SU-DHL-6 (cell line): ENCODE results near the gene CLDN1.

ENCODE experiments used
- H2AFZ ChIP-seq: fragments of 200-600 bp; sonication (generic); 2 replicates; pipeline ENCODE4 v1.6.1; 2014; ENCODE audit warnings: low read depth, mild to moderate bottlenecking, moderate library complexity, mixed read lengths, antibody characterized with exemption, low read length; ENCODE audit not compliant: severe bottlenecking
- H3F3A ChIP-seq: fragments of 200-600 bp; shearing (Covaris generic); 2 replicates; pipeline ENCODE4 v1.6.0; 2016; ENCODE audit warnings: antibody characterized with exemption, mild to moderate bottlenecking; ENCODE audit not compliant: insufficient read depth
- H3K27ac ChIP-seq: fragments of 200-600 bp; sonication (generic); 2 replicates; pipeline ENCODE4 v1.5.1; 2016; ENCODE audit warnings: low read depth, mild to moderate bottlenecking, low read length, moderate library complexity, mixed read lengths
- H3K27me3 ChIP-seq: fragments of 200-600 bp; sonication (generic), shearing (Covaris generic); 2 replicates; pipeline ENCODE4 v1.6.0; 2014; ENCODE audit warnings: mild to moderate bottlenecking, low read length
- H3K36me3 ChIP-seq: fragments of 200-600 bp; sonication (generic); 2 replicates; pipeline ENCODE4 v1.6.1; 2014; ENCODE audit warnings: mild to moderate bottlenecking, low read length, mixed read lengths
- H3K4me2 ChIP-seq: fragments of 300-600, 200-600 bp; shearing (Covaris generic), sonication (generic); 2 replicates; pipeline ENCODE4 v1.6.0; 2014; ENCODE audit warnings: low read length, low read depth, mild to moderate bottlenecking; ENCODE audit not compliant: poor library complexity, severe bottlenecking
- H3K4me3 ChIP-seq: fragments of 200-600 bp; sonication (generic); 2 replicates; pipeline ENCODE4 v1.5.1; 2014; ENCODE audit warnings: antibody characterized with exemption, low read length, mild to moderate bottlenecking, mixed read lengths; ENCODE audit not compliant: insufficient read depth, poor library complexity, severe bottlenecking
- H3K79me2 ChIP-seq: fragments of 200-600 bp; sonication (generic); 2 replicates; pipeline ENCODE4 v1.6.1; 2014; ENCODE audit warnings: mild to moderate bottlenecking, low read length, moderate library complexity; ENCODE audit not compliant: insufficient read depth
- H3K9ac ChIP-seq: fragments of 200-600 bp; sonication (generic); 2 replicates; pipeline ENCODE4 v1.7.0; 2014; ENCODE audit warnings: mild to moderate bottlenecking, low read length
- H3K9me2 ChIP-seq: fragments of 200-600 bp; sonication (generic); replicated peaks from 2 replicates; pipeline ENCODE4 v1.6.1; 2014; ENCODE audit warnings: low read length; ENCODE audit not compliant: insufficient read depth
- H3K9me3 ChIP-seq: fragments of 200-600 bp; sonication (generic); 2 replicates; pipeline ENCODE4 v1.6.1; 2014; ENCODE audit warnings: low read length, mixed read lengths; ENCODE audit not compliant: insufficient read depth
- H4K20me1 ChIP-seq: fragments of 200-600 bp; sonication (generic); 2 replicates; pipeline ENCODE4 v1.6.1; 2014; ENCODE audit warnings: low read depth, mild to moderate bottlenecking, antibody characterized with exemption, low read length, moderate library complexity, mixed read lengths
- EZH2phosphoT487 ChIP-seq: fragments of 200-600 bp; sonication (generic), shearing (Covaris generic); conservative IDR thresholded peaks from 2 replicates; pipeline ENCODE4 v1.6.1; 2018; ENCODE audit warnings: mild to moderate bottlenecking, antibody characterized with exemption, low read length, moderate library complexity, mixed read lengths
- TF ChIP-seq, protein P1 (sequence below): fragments of 200-600 bp; sonication (generic); IDR thresholded peaks from one replicate; pipeline ENCODE4 v1.5.1; 2017; ENCODE audit warnings: antibody characterized with exemption, mild to moderate bottlenecking, low read length, moderate library complexity; ENCODE audit not compliant: insufficient read depth, poor library complexity, severe bottlenecking

Gene CLDN1, protein sequence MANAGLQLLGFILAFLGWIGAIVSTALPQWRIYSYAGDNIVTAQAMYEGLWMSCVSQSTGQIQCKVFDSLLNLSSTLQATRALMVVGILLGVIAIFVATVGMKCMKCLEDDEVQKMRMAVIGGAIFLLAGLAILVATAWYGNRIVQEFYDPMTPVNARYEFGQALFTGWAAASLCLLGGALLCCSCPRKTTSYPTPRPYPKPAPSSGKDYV

DNA sequence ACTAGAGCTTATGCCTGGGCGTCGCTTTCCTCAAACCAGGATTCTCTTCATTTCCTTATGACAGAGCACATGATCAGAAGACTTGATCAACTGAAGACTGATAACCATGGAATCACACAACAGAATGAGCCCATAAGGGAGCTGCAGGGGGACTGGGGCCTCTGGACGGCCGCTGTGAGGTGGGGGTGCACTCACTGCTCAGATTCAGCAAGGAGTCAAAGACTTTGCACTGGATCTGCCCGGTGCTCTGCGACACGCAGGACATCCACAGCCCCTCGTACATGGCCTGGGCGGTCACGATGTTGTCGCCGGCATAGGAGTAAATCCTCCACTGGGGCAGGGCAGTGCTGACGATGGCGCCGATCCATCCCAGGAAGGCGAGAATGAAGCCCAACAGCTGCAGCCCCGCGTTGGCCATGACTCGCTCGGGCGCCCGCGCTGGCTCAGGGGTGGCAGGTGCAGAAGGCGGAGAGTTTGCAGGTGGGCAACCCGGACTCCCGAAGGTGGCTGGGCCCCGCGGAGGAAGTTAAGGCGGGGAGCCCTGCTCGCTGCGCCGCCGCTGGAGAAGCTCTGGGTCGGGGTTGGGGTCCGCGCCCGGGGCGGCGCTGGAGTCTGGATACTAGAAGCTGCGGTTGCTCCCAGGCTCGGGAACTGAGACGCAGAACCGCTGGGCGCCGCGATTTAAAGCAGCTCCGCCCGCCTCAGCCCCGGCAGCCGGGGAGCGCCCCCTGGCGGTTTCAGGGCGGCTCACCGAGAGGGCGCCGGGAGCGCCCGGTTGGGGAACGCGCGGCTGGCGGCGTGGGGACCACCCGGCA, at the start of gene CLDN1:
TSS of gene CLDN1 (minus strand) at position 658 of the 815 bp plus-strand sequence. CDS start at position 418, 240 bp downstream.
- no peak within 1 kb of the TSS for H3K27ac ChIP-seq
- no peaks in the 10 kb centered on the region for H3K9me2 ChIP-seq
- peak within 1 kb of the TSS; percentile 49 for H3K4me2 ChIP-seq
- H3K4me3 ChIP-seq, result peak within 1 kb of the TSS; percentile 32
- peak within 1 kb of the TSS; percentile 27 for H2AFZ ChIP-seq
- no peaks in the 10 kb centered on the region for H3K79me2 ChIP-seq
- no peaks in the 10 kb centered on the region for H3K9me3 ChIP-seq
- no peaks in the 10 kb centered on the region for H3K36me3 ChIP-seq
- TF ChIP-seq, protein P1, sequence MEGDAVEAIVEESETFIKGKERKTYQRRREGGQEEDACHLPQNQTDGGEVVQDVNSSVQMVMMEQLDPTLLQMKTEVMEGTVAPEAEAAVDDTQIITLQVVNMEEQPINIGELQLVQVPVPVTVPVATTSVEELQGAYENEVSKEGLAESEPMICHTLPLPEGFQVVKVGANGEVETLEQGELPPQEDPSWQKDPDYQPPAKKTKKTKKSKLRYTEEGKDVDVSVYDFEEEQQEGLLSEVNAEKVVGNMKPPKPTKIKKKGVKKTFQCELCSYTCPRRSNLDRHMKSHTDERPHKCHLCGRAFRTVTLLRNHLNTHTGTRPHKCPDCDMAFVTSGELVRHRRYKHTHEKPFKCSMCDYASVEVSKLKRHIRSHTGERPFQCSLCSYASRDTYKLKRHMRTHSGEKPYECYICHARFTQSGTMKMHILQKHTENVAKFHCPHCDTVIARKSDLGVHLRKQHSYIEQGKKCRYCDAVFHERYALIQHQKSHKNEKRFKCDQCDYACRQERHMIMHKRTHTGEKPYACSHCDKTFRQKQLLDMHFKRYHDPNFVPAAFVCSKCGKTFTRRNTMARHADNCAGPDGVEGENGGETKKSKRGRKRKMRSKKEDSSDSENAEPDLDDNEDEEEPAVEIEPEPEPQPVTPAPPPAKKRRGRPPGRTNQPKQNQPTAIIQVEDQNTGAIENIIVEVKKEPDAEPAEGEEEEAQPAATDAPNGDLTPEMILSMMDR, result peak; percentile 81
- TF ChIP-seq EZH2phosphoT487, result no peak
- no peaks in the 10 kb centered on the region for H3F3A ChIP-seq
- H3K27me3 ChIP-seq, result no peaks in the 10 kb centered on the region
- H3K9ac ChIP-seq, result no peak within 1 kb of the TSS
- H4K20me1 ChIP-seq, result no peaks in the 10 kb centered on the region

DNA sequence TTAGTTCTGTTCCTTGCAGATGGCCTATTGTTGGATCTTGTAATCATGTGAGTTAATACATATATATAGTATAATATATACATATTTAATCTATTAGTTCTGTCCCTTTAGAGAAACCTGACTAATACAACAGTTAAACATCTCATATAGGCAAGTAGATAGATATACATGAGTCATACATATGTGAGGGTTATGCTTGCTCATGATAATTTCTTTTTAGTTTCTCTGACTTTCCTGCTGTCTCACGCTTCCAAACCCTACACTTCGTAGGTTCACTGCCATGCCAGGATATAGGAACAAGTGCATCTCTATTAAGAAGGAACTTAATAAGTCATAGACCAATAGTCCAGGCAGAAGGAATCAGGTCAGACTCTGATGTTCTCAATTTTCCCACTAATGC, 48.9 kb upstream of the CLDN1 start:
- no peaks in the 10 kb centered on the region for H3K27me3 ChIP-seq
- H3K79me2 ChIP-seq, result no peaks in the 10 kb centered on the region
- H3K36me3 ChIP-seq, result no peaks in the 10 kb centered on the region
- no peak for TF ChIP-seq EZH2phosphoT487
- TF ChIP-seq, protein P1, result no peak
- H3K9ac ChIP-seq, result no peak overlapping the region
- H3K27ac ChIP-seq, result no peak overlapping the region
- H3K4me3 ChIP-seq, result no peak overlapping the region
- no peaks in the 10 kb centered on the region for H3K9me3 ChIP-seq
- H3F3A ChIP-seq, result no peaks in the 10 kb centered on the region
- H4K20me1 ChIP-seq, result no peaks in the 10 kb centered on the region
- no peak overlapping the region for H2AFZ ChIP-seq
- no peak overlapping the region for H3K4me2 ChIP-seq
- no peaks in the 10 kb centered on the region for H3K9me2 ChIP-seq

DNA sequence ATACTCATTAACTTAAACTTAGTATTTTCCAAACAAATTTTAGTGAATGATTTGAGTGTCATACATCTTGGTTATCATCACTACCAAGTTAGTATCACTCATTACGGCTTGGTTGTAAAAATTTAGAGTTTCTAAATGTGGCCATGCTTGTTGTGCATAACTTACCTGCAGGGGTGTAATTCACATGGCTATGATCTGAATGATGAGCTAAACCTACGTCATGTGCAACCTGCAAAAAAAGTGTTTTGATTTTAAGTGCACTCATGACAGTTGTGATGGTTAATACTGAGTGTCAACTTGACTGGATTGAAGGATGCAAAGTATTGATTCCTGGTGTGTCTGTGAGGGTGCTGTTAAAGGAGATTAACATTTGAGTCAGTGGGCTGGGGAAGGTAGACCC, 48.1 kb upstream of the CLDN1 start:
- Histone ChIP-seq H3K27me3 (no peaks in the 10 kb centered on the region), H3K4me2 (no peak overlapping the region), H4K20me1 (no peaks in the 10 kb centered on the region), H3F3A (no peaks in the 10 kb centered on the region), H2AFZ (no peak overlapping the region), H3K9me3 (no peaks in the 10 kb centered on the region), H3K4me3 (no peak overlapping the region), H3K9ac (no peak overlapping the region), H3K36me3 (no peaks in the 10 kb centered on the region), H3K27ac (no peak overlapping the region), H3K9me2 (no peaks in the 10 kb centered on the region), H3K79me2 (no peaks in the 10 kb centered on the region)
- TF ChIP-seq, protein P1, result no peak
- no peak for TF ChIP-seq EZH2phosphoT487
